ENCODE data around the gene BIRC3. TPM values are rescaled to one million over a fixed set of nuclear protein-coding genes. Genes with fewer than 3 reads are reported as not detected.

Gene BIRC3
- polyA plus RNA-seq, 2 of the 4 experiments (the other 2 are of a cell fraction), result 11.3 to 17.5 TPM

DNA sequence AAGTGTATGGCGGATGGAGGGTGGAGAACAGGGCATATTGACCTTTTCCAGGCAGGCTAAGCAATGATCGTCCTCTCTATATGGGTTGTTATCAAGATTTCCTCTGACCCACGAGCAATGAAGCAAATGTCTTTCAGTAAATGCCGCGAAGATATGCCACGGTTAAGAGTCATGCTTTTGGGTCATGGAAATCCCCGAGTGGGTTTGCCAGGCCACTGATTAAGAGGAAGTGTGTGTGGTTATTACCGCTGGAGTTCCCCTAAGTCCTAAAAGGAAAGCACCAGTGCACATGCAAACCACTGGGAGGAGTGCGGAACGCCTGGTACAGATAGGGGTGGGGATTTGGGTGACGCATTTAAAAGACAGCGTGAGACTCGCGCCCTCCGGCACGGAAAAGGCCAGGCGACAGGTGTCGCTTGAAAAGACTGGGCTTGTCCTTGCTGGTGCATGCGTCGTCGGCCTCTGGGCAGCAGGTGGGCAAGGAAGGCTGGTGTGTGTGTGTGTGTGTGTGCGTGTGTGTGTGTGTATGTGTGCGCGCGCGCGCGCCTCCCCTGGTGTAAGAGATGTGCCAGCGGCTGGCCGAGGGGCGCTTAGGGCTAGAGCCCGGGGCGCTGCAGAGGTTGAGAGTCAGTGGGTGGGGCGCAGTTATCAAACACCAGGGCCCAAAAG, at the start of gene BIRC3 (continued):
- TF ChIP-seq BCL3 (IDR thresholded peaks at IDR 0.05) (no peak), NFE2L2 (conservative IDR thresholded peaks at IDR 0.05; ENCODE audit: low read length) (no peak), ZC3H11A (IDR thresholded peaks at IDR 0.05) (no peak), ZNF302 (CRISPR knock-in tag; IDR thresholded peaks at IDR 0.05) (no peak), CHD2 (IDR thresholded peaks at IDR 0.05; ENCODE audit: low read length, partially characterized antibody) (no peak), RCOR1 (IDR thresholded peaks at IDR 0.05; ENCODE audit: low read depth, low read length) (no peak)
- TF ChIP-seq, protein P1, sequence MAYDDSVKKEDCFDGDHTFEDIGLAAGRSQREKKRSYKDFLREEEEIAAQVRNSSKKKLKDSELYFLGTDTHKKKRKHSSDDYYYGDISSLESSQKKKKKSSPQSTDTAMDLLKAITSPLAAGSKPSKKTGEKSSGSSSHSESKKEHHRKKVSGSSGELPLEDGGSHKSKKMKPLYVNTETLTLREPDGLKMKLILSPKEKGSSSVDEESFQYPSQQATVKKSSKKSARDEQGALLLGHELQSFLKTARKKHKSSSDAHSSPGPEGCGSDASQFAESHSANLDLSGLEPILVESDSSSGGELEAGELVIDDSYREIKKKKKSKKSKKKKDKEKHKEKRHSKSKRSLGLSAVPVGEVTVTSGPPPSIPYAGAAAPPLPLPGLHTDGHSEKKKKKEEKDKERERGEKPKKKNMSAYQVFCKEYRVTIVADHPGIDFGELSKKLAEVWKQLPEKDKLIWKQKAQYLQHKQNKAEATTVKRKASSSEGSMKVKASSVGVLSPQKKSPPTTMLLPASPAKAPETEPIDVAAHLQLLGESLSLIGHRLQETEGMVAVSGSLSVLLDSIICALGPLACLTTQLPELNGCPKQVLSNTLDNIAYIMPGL (CRISPR knock-in tag; IDR thresholded peaks at IDR 0.05; ENCODE audit: borderline replicate concordance), result no peak

DNA sequence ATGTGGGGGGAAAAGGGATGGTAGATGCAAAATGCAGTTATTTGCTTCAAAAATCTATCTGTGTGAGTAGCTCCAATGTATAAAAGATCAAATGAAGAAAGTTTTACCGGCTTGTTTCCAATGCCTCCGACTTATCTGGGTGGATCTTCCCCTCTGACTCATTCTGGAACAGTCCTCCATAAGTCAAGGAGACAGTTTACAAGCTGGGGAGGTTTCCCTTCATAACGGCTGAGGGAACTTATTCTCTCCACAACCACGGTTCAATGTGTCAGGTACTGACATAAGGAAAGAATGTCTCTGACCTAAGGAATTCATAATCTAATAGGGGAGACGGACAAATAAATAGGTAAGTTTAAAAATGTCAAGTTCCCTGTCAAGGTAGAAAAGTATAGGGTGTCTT, 49.7 kb upstream of the BIRC3 start:
- ChIA-PET CTCF (interaction anchor here (1.2 to 4.4 kb wide), 6 partner anchors 8 to 405 kb away, joined by 3 to 33 read pairs (median 8); partner anchors contain the start of gene YAP1), POLR2A (interaction anchor here (0.9 kb wide), 1 partner anchor 353 kb away, joined by 3 read pairs; the partner anchor contains the start of gene CEP126)
- Histone ChIP-seq H3K4me3 (peak overlapping the region; percentile 51), H3K4me1 (peaks cover 16% of the 10 kb centered on the region), H3K4me2 (peak overlapping the region; percentile 88), H3K9me3 (no peaks in the 10 kb centered on the region), H3K27ac (peak overlapping the region; percentile 48 to 85; a peak in 4 of 6 replicates)
- FAIRE-seq (no peak), ATAC-seq (peak; percentile 58 to 63; a peak in 5 of 6 replicates), DNase-seq (ENCODE audit: low read depth in 1 of 2, low spot score in 1 of 2) (peak; percentile 24 to 40)
- TF ChIP-seq FOSL2 (IDR thresholded peaks at IDR 0.05) (no peak), FOSL2 (CRISPR knock-in tag; IDR thresholded peaks at IDR 0.05) (no peak), HOXB5 (CRISPR knock-in tag; IDR thresholded peaks at IDR 0.05) (no peak), CTCF (IDR thresholded peaks at IDR 0.05) (no peak), RNF2 (IDR thresholded peaks at IDR 0.05; ENCODE audit: borderline replicate concordance, low read depth) (no peak), JUNB (IDR thresholded peaks at IDR 0.05) (no peak)
- WGBS (ENCODE audit: missing lambda C conversion rate), result 10% methylated on average over 5 of the region's 5 CpGs

DNA sequence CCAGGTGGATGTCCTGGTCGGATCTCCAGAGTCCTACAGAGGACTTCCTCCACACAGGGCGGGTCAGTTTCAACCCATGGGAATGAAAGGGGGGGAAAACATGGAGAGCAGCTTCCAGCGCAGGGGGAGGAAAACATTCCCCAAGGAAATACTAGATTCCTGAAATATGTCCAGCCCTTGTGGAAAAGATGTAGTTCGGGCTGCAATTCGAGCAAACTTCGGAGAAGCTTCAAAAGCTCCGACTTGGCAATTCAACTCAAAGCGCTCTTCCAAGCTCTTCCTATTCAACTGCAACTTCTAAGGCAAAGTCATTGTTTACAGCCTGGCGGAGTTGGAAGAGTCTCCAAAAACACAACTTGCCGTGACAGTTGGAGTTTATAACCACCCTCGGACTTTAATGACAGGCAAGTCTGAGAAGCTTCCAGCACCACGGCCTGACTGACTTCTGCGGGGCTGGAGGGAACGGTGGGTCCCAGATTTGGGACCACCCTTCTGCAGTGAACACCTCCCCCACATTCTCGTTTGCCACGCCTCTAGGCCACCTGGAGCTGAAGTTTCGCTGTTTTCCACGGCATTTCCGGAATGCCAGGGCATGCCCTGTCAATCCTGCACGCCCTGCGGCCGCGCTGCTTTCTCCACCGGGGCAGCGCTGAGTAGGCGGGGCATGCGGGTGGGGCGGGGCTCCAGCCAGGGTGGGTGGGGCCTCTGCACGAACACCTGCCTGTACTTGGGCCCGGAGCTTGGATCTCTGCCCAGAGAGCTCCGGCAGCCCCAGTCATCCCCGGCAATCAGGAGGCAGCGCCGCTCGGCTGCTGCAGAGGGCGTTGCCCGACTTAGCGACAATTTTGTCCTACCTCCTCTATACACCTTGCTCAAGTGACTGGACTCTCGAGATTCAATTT, 49.0 kb upstream of the BIRC3 start:
- H3K27ac ChIP-seq, result peak overlapping the region; percentile 48 to 85
- FAIRE-seq, result no peak
- DNase-seq (ENCODE audit: low read depth in 1 of 2, low spot score in 1 of 2), result peak; percentile 88 to 92
- H3K4me2 ChIP-seq, result peak overlapping the region; percentile 88
- peak; percentile 97 to 98 for ATAC-seq
- WGBS (ENCODE audit: missing lambda C conversion rate), result 2% methylated on average over 27 of the region's 39 CpGs
- no peaks in the 10 kb centered on the region for H3K9me3 ChIP-seq
- peaks cover 16% of the 10 kb centered on the region for H3K4me1 ChIP-seq
- ChIA-PET CTCF (interaction anchor here (0.7 to 4.4 kb wide), 22 partner anchors 8 to 408 kb away, joined by 3 to 33 read pairs (median 4); partner anchors contain the start of gene YAP1), POLR2A (interaction anchor here (0.6 to 1.0 kb wide), 3 partner anchors 108 to 354 kb away, joined by 3 to 5 read pairs (median 3); partner anchors contain the start of gene CEP126)
- H3K4me3 ChIP-seq, result peak overlapping the region; percentile 51
- TF ChIP-seq KDM1A (IDR thresholded peaks at IDR 0.05; ENCODE audit: low read depth) (no peak), FOXS1 (CRISPR knock-in tag; IDR thresholded peaks at IDR 0.05) (no peak), JUN (IDR thresholded peaks at IDR 0.05) (peak in 1 of 2 experiments; percentile 18; a peak in 1 of 5 replicates), CTCF (IDR thresholded peaks at IDR 0.05) (peak; percentile 46), SMC3 (IDR thresholded peaks at IDR 0.05) (peak; percentile 50; the same call in 2 of the 3 replicates), RAD21 (conservative IDR thresholded peaks at IDR 0.05 in 1 of 2, IDR thresholded peaks at IDR 0.05 in 1 of 2) (peak; percentile 41 to 63; a peak in 4 of 5 replicates), MAX (IDR thresholded peaks at IDR 0.05) (peak; percentile 70), SREBF2 (IDR thresholded peaks at IDR 0.05) (no peak)
- TF ChIP-seq, protein P1 (CRISPR knock-in tag; IDR thresholded peaks at IDR 0.05; ENCODE audit: borderline replicate concordance), result no peak
- TF ChIP-seq, protein P2, sequence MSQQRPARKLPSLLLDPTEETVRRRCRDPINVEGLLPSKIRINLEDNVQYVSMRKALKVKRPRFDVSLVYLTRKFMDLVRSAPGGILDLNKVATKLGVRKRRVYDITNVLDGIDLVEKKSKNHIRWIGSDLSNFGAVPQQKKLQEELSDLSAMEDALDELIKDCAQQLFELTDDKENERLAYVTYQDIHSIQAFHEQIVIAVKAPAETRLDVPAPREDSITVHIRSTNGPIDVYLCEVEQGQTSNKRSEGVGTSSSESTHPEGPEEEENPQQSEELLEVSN (IDR thresholded peaks at IDR 0.05; ENCODE audit: borderline replicate concordance, low read depth), result 0 out of 2 replicates have a peak, but pooled peaks have one; percentile 21
